NCI-H526 treated with DMSO at 0.1 percent for 48 hours (cell line): ENCODE measurements around the gene ZNF280B.
"Not testable (repeated sequence)": the region's sequence is repeated elsewhere in the genome, so short reads cannot be mapped to it uniquely, and the experiment has no call there.

ENCODE experiments used
- DNase-seq: peaks from one replicate; lab custom pipeline; 2025; lab: John Stamatoyannopoulos, UW

The ZNF280B gene

DNA sequence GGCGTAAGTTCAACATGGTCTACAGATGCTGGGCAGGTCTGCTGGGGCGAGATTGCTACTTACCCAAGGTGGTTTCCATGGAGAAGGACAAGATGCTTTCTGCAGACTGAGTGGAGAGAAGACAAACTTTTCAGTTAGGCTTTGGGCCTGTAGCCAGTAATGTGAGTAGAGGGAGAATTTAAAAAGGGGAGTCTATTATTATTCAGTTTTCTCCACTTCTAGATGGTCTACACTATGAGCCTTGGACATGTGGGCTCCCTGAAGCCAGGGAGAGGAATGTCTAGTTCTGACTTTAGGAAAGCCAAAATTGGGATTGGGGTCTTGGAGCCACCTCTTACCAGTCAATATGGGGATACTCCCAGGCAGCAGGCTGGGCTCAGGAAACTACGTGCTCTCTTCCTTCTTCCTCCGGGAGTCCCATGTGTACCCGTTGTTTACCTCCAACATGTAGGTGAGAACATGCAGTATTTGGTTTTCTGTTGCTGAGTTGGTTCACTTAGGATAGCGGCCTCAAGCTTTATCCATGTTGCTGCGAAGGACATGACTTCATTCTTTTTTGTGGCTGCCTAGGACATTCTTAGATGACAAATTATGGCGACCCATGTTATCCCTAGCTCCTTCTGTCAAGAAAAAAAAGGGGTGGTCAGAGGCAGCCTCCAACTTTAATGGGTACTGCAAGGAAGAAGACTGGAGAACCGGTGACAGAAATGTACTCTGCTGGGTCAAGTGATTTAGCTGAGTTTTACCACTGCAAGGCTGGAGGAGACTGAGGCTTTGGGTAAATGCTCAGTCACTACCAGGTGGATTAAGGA lies 26.3 kb upstream of the ZNF280B start:
- DNase-seq: no peak

DNA sequence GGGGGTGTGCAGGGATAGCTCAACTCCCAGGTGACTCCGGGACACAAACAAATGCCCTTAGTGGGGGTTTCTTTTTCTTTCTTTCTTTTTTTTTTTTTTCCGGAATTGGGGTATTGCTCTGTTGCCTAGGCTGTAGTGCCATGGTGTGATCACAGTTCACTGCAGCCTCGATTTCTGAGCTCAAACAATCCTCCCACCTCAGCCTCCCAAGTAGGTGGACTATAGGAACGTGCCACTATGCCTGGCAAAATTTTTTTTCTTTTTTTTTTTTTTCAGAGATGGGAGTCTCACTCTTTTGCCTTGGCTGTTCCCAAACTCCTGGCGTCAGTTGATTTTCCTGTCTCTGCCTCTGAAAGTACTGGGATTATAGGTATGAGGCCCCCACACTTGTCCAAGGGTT lies 25.3 kb upstream of the ZNF280B start:
- no peak for DNase-seq

DNA sequence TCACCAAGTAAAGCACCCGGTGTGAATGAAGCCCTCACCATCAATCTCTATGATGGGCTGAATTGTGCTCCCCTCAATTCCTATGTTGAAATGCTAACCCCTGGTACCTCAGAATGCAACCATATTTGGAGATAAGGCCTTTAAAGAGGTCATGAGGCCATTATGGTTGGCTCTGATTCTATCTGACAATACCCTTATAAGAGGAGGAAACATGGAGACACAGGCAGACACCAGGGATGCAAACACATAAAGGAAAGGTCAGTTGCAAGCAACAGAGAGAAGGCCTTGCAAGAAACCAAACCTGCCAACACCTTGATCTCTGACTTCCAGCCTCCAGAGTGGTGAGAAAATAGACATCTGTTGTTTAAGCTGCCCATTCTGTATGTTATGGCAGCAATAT lies 24.9 kb upstream of the ZNF280B start:
- no peak for DNase-seq

DNA sequence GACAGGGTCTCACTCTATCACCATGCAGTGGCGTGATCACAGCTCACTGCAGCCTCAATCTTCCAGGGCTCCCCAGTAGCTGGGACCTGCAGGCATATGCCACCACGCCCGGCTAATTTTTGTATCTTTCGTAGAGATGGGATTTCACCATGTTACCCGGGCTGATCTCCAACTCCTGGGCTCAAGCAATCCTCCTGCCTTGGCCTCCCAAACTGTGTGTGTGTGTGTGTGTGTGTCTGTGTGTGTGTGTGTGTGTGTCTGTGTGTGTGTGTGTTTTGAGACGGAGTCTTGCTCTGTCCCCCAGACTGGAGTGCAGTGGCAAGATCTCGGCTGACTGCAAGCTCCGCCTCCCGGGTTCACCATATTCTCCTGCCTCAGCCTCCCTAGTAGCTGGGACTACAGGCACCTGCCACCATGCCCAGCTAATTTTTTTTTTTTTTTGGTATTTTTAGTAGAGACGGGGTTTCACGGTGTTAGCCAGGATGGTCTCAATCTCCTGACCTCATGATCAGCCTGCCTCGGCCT lies 24.1 kb upstream of the ZNF280B start:
- DNase-seq: not testable (repeated sequence)

DNA sequence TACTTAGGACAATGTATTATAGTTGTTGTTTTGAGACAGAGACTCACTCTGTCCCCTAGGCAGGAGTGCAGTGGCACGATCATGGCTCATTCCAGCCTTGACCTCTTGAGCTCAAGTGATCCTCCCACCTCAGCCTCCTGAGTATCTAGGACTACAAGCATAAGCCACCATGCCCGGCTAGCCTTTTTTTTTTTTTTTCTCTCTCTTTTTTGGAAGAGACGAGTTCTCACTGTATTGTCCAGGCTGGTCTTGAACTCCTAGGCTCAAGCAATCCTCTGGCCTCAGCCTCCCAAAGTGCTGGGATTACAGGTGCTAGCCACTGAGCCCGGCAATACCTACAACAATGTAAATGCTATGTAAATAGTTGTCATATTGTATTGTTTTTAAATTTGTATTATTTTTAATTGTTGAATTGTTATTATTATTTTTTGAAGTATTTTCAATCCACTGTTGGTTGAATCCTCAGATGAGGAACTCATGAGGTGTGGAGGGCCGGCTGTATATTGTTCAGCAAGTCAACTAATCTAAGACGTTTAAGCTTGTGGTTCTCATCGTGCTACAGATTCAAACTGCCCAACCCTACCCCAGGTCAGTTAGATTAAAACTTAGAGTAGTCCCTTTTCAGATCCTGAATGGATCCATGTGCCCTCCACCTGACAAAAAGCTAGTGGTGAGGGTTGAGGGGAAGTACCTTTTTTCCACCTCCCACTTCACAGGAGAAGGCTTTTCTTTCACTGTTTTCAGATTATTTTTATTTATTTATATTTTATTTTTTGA lies 23.4 kb upstream of the ZNF280B start:
- no peak for DNase-seq

DNA sequence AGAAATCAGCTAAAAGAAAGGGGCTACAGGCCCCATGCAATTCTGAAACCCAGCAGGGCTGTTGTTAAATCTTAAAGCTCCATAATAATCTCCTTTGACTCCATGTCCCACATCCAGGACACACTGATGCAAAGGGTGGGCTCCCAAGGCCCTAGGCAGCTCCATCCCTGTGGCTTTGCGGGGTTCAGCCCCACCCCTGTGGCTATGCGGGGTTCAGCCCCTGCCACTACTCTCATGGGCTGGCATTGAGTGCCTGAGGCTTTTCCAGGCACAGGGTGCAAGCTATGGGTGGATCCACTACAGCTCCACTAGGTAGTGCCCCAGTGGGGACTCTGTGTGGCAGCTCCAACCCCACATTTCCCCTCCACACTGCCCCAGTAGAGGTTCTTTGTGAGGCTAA lies 20.2 kb upstream of the ZNF280B start:
- no peak for DNase-seq

DNA sequence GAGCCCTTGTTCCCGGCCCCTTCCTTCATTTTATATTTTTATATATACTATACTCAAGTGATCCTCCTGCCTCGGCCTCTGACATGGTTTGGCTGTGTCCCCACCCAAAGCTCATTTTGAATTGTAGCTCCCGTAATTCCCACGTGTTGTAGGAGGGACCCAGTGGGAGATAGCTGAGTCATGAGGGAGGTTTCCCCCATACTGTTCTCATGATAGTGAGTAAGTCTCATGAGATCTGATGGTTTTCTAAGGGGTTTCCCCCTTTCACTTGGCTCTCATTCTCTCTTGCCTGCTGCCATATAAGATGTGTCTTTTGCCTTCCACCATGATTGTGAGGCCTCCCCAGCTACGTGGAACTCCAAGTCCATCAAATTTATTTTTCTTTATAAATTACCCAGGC lies 18.8 kb upstream of the ZNF280B start:
- no peak for DNase-seq

DNA sequence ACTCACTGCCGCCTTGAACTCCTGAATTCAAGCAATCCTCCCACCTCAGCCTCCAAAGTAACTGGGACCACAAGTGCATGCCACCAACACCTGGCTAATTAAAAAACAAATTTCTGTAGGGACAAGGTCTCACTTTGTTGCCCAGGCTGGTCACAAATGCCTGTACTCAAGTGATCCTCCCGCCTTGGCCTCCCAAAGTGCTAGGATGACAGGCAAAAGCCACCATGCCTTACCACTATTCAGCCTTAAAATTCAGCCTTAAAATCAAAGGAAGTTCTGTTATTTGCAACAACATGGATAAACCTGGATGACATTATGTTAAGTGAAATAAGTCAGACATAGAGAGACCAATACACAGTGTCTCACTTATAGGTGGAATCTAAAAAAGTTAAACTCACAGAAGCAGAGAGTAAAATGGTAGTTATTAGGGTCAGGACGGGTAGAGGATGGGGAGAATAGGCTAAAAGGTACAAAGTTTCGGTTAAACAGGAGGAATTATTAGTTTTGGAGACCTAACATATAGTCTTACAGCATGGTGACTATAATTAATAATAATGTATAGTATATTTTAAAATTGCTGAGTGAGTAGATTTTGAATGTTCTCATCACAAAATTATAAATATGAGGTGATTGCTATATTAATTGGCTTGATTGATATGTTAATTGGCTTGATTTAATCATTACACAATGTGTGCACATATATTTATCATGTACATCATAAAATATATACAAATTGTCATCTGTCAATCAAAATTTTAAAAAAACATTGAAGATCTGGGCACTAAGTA lies 17.8 kb upstream of the ZNF280B start:
- no peak for DNase-seq

DNA sequence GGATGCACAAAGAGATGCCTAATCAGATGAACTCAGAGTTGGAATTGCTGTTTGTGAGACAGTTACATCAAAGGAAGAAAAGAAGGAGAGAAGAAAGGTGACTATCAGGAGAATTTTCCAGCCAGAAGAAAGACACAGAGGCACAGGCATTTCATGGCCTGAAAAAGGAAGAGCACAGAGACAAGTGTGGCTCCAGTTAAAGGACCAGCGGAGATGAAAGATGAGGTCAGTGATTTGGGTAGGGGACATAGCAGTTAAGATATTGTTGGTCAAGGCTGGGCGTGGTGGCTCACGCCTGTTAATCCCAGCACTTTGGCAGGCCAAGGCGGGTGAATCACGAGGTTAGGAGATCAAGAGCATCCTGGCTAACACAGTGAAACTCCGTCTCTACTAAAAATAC lies 15.0 kb upstream of the ZNF280B start:
- no peak for DNase-seq

DNA sequence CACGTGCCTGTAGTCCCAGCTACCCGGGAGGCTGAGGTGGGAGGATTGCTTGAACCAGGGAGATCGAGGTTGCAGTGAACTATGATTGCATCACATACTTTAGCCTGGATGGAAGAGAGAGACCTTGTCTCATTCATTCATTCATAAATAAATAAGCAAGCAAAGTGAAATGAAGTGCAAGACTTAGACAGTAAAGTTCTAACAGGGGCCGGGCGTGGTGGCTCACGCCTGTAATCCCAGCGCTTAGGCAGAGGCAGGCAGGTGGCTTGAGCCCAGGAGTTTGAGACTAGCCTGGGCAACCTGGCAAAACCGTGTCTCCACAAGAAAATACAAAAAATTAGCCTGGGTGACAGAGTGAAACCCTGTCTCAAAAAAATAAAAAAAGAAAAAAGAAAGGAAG lies 13.1 kb upstream of the ZNF280B start:
- DNase-seq: no peak

DNA sequence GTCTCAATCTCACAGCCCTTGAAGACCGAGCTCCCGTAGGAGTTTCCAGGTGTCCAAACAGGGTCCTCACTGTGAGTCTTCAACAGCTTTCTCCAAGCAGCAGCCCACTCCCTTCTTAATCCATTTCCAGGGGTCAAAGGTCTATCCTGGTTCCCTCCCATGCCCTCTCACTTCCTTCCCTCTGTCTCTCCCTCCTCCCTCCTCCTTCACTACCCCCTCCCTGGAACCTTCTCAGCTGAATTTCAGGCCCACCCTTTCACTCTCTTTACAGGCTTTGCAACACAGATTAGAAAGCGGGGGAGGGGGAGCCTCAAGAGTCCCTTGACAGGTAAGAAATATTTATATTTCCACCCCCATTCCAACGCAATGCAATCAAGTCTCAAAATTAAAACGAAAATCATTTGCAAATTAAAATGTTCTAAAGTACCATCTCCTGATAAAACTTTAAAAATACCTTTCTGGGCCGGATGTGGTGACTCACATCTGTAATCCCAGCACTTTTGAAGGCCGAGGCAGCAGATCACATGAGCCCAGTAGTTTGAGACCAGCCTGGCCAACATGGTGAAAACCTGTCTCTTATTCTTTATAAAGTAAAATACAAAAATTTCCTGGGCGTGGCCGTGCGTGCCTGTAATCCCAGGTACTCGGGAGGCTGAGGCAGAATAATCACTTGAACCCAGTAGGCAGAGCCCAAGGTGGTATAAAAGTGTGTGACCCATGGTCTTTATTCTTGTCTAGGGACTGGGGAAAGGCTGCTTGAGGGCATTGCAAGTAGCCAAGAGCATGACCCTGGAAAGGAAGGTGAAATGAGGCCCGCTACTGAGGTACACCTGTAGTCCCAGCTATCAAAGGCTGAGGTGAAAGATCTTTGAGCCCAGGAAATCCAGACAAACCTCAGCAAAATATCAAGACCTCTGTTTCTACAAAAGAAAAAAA lies 12.4 kb upstream of the ZNF280B start:
- no peak for DNase-seq

DNA sequence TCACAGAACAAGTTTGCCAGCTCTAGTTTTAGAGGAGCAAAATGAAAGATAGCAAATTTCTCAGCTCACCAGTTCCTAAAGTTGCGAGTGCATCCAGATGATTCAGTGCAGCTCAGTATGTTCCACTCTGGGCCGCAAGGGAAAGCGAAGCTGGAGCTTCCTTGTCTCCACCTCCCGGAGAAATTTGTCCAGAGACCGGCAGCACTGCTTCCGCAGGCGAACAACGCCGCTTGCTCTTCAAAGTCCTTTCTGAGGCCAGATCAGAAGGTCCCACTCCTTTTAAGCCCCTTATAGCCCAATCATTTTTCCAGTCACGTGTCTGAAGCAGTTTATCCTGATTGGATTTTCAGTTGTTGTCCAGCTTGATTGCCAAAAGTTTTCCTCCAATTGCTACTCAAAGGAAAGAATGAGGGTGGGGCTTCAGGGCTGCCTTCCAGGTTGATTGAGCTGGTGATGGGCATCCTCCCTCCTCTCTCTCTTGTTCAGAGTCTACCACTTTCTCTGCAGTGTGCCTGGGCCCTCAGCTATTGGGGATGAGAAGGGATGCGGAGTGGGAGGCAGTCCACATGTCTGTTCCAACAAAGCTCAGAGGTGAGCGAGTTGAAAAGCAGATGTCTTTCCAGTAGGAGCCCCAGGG lies 11.6 kb upstream of the ZNF280B start, which contains the start of gene ZNF280A:
Gene ZNF280A, minus strand, starts transcription at position 251 of the 637 bp plus-strand sequence. CDS start 4,640 bp downstream, outside the sequence.
- no peak for DNase-seq

DNA sequence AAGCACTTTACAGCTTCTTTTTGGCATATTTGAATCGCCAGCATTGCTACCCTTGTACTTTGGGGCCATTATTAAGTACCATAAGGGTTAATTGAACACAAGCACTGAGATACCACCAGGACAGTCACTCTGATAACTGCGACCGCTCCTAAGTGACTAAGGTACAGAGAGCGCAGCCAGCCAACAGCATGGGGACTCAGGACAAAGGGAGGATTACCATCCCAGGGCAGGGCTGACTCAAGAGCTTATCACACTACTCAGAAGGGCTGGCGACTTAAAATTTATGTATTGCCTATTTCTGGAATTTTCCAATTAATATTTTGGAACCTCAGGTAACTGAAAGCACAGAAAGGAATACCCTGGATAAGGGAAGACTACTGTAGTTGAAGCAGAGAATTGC lies 11.0 kb upstream of the ZNF280B start:
- DNase-seq: no peak

DNA sequence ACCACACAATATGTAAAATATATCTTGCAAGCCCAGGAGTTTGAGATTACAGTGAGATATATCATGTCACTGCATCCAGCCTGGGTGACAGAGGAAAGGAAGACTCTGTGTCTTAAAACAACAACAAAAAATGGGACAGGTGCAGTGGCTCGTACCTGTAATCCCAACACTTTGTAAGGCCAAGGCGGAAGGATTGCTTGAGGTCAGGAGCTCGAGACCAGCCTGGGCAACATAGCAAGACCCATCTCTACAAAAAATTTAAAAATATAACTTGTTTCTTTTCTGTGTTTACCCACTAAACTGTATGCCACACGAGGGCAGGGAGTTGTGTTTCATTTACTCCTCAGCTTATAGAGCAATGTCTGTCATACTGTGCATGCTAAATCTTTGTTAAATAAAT lies 8.4 kb upstream of the ZNF280B start:
- no peak for DNase-seq

DNA sequence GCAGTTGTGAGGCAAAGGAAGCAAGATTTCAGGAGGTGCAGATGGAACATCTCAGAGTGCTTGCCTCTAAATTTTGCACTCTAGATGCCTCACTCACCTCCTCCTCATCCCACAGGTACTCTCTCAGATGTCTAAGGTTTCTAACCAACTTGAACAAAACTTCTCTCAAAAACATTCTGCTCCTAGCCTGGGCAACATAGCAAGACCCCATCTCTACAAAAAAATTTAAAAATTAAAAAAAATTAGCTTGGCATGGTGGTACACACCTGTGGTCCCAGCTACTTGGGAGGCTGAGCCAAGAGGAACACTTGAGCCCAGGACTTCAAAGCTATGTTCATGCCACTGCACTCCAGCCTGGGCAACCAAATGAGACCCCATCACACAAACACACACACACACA lies 7.3 kb upstream of the ZNF280B start:
- DNase-seq: no peak

DNA sequence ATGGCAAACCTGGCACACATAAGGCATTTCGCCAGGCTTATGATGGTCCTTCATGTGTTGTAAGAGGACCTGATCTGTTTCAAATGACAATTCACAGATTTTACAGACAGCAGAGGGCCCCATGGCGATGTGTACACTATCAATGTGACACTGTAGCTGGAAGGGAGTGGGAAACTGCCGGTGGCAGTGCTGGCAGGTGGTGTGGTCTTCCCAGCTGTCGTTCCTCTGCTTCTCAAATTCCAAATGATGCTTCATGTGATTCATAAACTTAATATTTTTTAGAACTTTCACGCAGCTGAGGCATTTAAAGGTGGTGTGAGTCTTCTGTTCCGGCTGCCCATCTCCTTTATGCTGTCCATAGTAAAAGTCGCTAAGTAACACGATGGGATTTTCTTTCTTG lies 5.9 kb upstream of the ZNF280B start:
- DNase-seq: not testable (repeated sequence)

DNA sequence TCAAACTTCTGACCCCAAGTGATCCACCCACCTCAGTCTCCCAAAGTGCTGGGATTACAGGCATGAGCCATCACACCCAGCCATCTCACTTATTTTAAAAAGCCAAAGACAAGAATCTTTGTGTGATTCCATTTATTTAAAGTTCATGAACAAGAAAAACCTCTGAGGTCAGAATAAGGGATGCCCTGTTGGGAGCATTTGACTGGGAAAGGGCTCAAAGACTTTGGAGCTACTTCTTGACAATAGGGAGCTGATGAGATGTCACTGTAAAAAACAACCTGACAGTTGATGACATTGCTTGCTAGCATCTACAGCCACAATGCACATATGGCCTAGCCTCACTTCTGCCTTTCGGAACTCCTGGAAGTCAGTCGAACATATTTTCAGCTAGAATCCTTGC lies 5.1 kb upstream of the ZNF280B start:
- DNase-seq: no peak

DNA sequence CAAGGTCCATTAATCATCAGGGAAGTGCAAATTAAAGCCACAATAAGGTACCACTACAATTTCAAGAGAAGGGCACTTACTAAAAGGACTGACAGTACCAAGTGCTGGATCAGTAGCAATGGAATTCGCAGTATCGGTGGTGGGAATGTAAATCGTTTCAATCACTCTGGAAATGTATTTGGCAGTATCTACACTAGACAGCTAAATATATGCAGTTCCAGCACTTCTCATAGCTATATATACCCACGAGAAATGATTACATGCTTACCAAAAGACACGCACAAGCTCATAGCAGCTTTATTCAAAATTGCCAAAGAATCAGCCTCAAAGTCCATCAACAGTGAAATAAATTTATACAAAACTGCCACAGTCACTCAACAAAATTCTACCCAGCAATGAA lies 4.4 kb upstream of the ZNF280B start:
- no peak for DNase-seq

DNA sequence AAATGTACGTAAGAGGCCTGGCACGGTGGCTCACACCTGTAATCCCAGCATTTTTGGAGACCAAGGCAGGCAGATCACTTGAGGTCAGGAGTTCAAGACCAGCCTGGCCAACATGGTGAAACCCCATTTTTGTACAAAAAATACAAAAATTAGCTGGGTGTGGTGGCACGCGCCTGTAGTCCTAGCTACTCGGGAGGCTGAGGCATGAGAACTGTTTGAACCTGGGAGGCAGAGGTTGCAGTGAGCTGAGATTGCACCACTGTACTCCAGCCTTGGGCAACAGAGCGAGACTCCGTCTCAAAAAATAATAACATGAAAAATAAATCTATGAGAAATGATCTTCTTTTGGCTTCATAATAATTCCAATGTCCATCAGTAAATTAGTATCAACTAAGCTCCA lies 2.3 kb upstream of the ZNF280B start:
- DNase-seq: not testable (repeated sequence)

DNA sequence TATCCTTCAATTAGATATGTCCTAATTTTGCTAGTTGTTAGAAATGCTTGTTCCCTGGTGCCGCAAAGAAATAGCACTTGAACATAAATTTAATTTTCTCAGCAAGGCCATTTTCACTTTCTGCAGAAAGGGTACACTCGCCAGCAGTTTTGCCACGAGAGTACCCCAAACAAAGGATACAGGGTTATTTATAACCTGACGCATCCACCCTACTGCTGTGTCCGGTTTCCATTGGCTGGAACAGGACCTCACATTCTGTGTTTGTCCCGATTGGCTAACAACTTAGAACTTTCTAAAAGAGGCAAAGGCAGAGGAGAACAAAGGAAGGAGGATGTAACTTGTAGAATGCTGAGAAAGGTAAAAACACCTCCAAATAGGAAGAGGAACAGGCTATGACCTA lies 1.4 kb upstream of the ZNF280B start:
- DNase-seq: not testable (repeated sequence)
